ENCODE measurements around the gene KDF1. TPM values are rescaled to one million over a fixed set of nuclear protein-coding genes. Genes with fewer than 3 reads are reported as not detected.

KDF1 gene
- total and polyA plus RNA-seq, 2 of the 13 experiments (the other 11 are each of a cell fraction or from before 2014, with no cell fraction given): 1.9 to 4.9 TPM

GRCh38 chr1:26945138-26945537 lies 15.1 kb downstream of the KDF1 start (continued):
- no peak; the same call in 1 of the 2 replicates for TF ChIP-seq ZNF574 (CRISPR knock-in tag; IDR thresholded peaks at IDR 0.05)
- no peak for TF ChIP-seq PREB (CRISPR knock-in tag; IDR thresholded peaks at IDR 0.05)
- no peak for TF ChIP-seq SP140L (CRISPR knock-in tag; IDR thresholded peaks at IDR 0.05; ENCODE audit: borderline replicate concordance)
- no peak for TF ChIP-seq ZNF816 (CRISPR knock-in tag; IDR thresholded peaks at IDR 0.05; ENCODE audit: borderline replicate concordance)
- TF ChIP-seq GZF1 (CRISPR knock-in tag; IDR thresholded peaks at IDR 0.05): no peak
- no peak for TF ChIP-seq AFF4 (CRISPR knock-in tag; IDR thresholded peaks at IDR 0.05)
- no peak for TF ChIP-seq ZNF564 (CRISPR knock-in tag; IDR thresholded peaks at IDR 0.05)
- no peak for TF ChIP-seq ZNF274 (CRISPR knock-in tag; IDR thresholded peaks at IDR 0.05)
- no peak for TF ChIP-seq FOXK2 (IDR thresholded peaks at IDR 0.05)
- no peak for TF ChIP-seq ELK4 (CRISPR knock-in tag; IDR thresholded peaks at IDR 0.05; ENCODE audit: borderline replicate concordance)
- no peak for TF ChIP-seq NFYB (CRISPR knock-in tag; IDR thresholded peaks at IDR 0.05)
- TF ChIP-seq POGZ (CRISPR knock-in tag; IDR thresholded peaks at IDR 0.05): no peak
- no peak for TF ChIP-seq KDM6A (CRISPR knock-in tag; IDR thresholded peaks at IDR 0.05; ENCODE audit: low read depth)
- no peak for TF ChIP-seq ZNF691 (CRISPR knock-in tag; IDR thresholded peaks at IDR 0.05; ENCODE audit: borderline replicate concordance, low read depth)
- 0 out of 2 replicates have a peak, but pooled peaks have one; percentile 16 for TF ChIP-seq ARNT2 (CRISPR knock-in tag; IDR thresholded peaks at IDR 0.05; ENCODE audit: low read depth)
- no peak for TF ChIP-seq MAFK (conservative IDR thresholded peaks at IDR 0.05 in 1 of 2, IDR thresholded peaks at IDR 0.05 in 1 of 2; ENCODE audit: low read length in 2 of 2)
- TF ChIP-seq ZNF605 (CRISPR knock-in tag; IDR thresholded peaks at IDR 0.05): 0 out of 2 replicates have a peak, but pooled peaks have one; percentile 27
